Measurements from ENCODE around the gene VWA5A.

DNA sequence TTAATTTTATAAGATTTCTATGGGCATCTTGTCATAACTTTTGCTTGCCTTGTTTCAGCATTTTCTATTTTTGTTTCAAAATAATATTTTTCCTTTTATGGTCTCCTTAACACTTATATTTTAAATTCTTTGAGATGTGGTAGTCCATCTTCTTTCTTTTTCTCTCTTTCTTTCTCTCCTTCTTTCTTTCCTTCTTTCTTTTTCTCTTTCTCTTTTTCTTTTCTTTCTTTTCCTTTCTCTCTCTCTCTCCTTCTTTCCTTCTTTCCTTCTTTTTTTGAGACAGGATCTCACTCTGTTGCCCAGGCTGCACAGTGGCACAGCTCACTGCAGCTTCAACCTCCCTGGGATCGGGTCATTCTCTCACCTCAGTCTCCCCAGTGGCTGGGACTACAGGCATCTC lies 38.0 kb upstream of the VWA5A start:
- TF ChIP-seq, protein P1, sequence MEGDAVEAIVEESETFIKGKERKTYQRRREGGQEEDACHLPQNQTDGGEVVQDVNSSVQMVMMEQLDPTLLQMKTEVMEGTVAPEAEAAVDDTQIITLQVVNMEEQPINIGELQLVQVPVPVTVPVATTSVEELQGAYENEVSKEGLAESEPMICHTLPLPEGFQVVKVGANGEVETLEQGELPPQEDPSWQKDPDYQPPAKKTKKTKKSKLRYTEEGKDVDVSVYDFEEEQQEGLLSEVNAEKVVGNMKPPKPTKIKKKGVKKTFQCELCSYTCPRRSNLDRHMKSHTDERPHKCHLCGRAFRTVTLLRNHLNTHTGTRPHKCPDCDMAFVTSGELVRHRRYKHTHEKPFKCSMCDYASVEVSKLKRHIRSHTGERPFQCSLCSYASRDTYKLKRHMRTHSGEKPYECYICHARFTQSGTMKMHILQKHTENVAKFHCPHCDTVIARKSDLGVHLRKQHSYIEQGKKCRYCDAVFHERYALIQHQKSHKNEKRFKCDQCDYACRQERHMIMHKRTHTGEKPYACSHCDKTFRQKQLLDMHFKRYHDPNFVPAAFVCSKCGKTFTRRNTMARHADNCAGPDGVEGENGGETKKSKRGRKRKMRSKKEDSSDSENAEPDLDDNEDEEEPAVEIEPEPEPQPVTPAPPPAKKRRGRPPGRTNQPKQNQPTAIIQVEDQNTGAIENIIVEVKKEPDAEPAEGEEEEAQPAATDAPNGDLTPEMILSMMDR (IDR thresholded peaks at IDR 0.05 in 8 of 11, conservative IDR thresholded peaks at IDR 0.05 in 3 of 11) = no peak
- TF ChIP-seq POLR2AphosphoS5 (IDR thresholded peaks at IDR 0.05) = no peak
